Esophagus squamous epithelium (tissue), 4 donors: ENCODE data around the gene PPP1R36. TPM values are rescaled to one million over a fixed set of nuclear protein-coding genes. Genes with fewer than 3 reads are reported as not detected.

Source experiments
- small RNA-seq, 4 donors: library from RNA; depleted of rRNA; stranded (forward); fragments of <200 nt; gene quantifications; one replicate each; pipeline ENCODE3, GENCODE V24; 2016
- total RNA-seq, 4 donors: library from RNA; depleted of rRNA; stranded (reverse); fragments of >200 nt; gene quantifications; one replicate each; pipeline ENCODE4 v1.1.0, GENCODE V29; 2016

The PPP1R36 gene
- total RNA-seq, 4 donors from 2014 or later, result 0.23 to 1.3 (median 1.2) TPM

Small RNAs within 50 kb of the gene (small RNA-seq; reads per million reads assigned to genes)
- gene AL049869.4, result 0 reads per million in 4 donors

Other genes starting within 250 kb of the PPP1R36 start
- 10 to 100 TPM; 27.6 to 66.0 (median 53.8) TPM for gene MTHFD1, start 161.6 kb upstream of the PPP1R36 start, total RNA-seq
- under 1 TPM in 2 of 4 donors, not detected in 2; 0.04 to 0.38 TPM for gene AKAP5, start 84.5 kb upstream of the PPP1R36 start, total RNA-seq
- gene ZBTB25, start 46.1 kb upstream of the PPP1R36 start, total RNA-seq, result 1 to 10 TPM; 2.4 to 8.0 (median 3.1) TPM
- gene ZBTB1, start 45.2 kb upstream of the PPP1R36 start, total RNA-seq, result 10 to 100 TPM; 17.8 to 41.8 (median 23.9) TPM
- gene HSPA2, start 9.2 kb upstream of the PPP1R36 start, total RNA-seq, result 100 to 1,000 TPM in 2 of 4 donors, 10 to 100 TPM in 2; 18.9 to 130 (median 74.5) TPM
- gene PLEKHG3, start 154.5 kb downstream of the PPP1R36 start, total RNA-seq, result 10 to 100 TPM; 44.6 to 87.8 (median 60.8) TPM